Stimulated activated CD8-positive, alpha-beta memory T cell treated with anti-CD3 and anti-CD28 coated beads, Interleukin-4, amount 100 ng/mL, for 4 hours (primary cell): Measurements from ENCODE around the gene CHRM5.

ENCODE experiments used
- DNase-seq, 2 donors: peaks; one replicate each; pipeline ENCODE4 v3.0.0-alpha.2; 2020; ENCODE audit warnings: low read depth in 2 of 2, low spot score in 1 of 2

CHRM5 gene

GRCh38 chr15:34085746-34086145, 117.4 kb downstream of the CHRM5 start:
- DNase-seq, result no peak

GRCh38 chr15:34099914-34100313, 131.6 kb downstream of the CHRM5 start:
- no peak for DNase-seq

DNA sequence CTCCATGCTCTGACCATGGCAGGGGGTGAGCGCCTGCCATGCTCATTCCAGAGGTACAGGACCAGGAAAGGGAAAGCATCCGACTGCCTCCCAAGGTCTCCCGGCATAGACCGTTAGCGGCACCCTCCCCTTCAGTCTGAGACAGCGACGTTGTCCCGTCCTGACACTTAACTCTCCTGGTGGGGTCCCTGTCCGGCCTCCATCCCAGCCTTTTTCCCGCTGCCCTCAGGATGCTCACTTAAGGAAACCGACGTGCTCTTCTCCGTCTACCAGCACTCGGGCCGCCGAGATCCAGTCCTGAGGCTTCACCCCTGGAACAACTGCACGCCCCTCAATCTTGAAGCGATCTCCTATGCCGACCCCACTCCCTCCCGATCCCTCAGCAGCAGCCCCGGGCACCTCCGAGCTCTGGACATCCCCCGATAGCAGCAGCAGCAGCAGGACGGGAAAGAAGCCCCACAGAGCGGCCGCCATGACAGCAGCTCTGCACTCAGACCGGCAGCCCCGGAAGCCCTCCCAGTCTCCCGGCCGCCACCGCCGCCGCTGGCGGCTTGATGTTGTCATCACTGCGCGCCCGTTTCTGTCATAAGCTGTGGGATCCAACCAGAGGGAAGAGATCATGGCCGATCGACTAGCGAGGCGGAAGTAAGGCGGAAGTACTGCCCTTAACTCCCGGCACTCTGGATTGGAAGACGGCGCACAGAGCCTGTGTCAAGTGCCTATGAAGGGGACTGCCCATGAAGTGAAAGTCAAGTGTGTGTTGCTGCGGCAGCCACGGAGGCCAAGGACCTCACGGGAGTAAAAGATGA, 133.3 kb downstream of the CHRM5 start, which contains the start of the genes EMC7 and PGBD4:
TSS of gene EMC7 (minus strand) at position 497 of the 809 bp plus-strand sequence. CDS start at position 474, 23 bp downstream.
TSS of gene PGBD4 (plus strand) at position 718 of the 809 bp plus-strand sequence. CDS start 449 bp downstream, outside the sequence.
- peak; percentile 98 for DNase-seq

- DNase-seq, result no peak
Observed at GRCh38 chr15:34102175-34102925, 134.1 kb downstream of the CHRM5 start.

GRCh38 chr15:34106423-34106822, 138.1 kb downstream of the CHRM5 start:
- no peak for DNase-seq

DNA sequence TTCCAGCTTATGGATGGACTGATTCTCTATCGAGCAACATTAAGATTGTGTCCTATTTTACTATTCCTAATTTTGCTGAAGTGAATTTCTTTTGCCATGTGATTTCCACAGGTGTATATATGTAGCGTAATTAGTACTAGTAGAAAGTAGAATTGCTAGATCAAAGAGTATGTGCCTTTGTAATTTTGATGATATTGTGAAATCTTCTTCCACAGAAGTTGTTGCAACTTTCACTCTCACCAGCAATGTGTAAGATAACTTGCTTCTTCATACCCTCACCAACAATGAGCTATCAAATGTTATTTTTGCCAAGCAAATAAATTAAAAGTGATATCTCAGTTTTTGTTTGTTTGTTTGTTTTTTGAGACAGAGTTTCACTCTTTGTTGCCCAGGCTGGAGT, 139.0 kb downstream of the CHRM5 start:
- DNase-seq, result no peak

GRCh38 chr15:34109797-34110663, 141.7 kb downstream of the CHRM5 start:
- no peak for DNase-seq

GRCh38 chr15:34111488-34111887, 143.2 kb downstream of the CHRM5 start:
- DNase-seq, result no peak

DNA sequence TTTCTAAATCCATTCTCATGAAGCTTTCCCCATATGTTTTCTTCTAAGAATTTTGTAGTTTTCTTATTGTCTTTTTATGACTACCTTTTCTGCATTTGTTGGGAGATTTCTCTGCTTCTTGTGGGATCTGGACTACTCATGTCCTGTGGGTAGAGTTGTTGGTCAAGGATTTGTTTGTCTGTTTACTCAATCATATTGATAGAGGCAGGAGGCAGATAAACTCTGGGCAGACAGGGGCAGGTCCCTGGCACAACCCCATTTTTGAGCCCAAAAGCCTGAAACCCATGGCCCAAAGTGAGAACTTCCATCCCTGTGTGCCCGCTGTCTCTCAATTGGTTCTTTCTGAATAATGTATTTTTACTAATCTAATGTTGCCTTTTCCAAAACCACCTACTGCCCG, 145.9 kb downstream of the CHRM5 start:
- no peak for DNase-seq

DNA sequence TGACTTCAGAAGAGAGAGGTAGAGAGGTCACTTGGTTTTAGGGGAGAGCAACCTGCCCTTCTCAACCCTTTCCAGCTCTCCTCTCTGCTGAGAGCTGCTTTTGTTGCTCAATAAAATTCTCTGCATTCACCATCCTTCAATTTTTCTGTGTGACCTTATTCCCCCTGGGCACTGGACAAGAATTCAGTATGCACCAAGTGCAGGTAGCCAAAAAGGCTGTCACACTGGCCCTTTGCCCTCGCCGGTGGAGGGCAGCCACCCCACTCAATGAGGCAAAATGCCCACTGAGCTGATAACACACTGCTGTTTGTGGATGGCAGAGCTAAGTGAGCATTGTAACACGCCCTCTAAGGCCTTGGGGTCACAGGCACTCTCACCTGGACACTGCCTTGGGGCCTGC, 146.4 kb downstream of the CHRM5 start:
- DNase-seq, result no peak

GRCh38 chr15:34116620-34117019, 148.3 kb downstream of the CHRM5 start:
- DNase-seq, result no peak
